GM21576 (cell line): ENCODE results near the gene PDE10A.

Experiments
- ATAC-seq: cut with Tn5 transposase; IDR thresholded peaks from one replicate; pipeline ENCODE4 v1.9.1; 2021; ENCODE audit warnings: mild to moderate bottlenecking, moderate library complexity; ENCODE audit not compliant: unreplicated experiment

The PDE10A gene

DNA sequence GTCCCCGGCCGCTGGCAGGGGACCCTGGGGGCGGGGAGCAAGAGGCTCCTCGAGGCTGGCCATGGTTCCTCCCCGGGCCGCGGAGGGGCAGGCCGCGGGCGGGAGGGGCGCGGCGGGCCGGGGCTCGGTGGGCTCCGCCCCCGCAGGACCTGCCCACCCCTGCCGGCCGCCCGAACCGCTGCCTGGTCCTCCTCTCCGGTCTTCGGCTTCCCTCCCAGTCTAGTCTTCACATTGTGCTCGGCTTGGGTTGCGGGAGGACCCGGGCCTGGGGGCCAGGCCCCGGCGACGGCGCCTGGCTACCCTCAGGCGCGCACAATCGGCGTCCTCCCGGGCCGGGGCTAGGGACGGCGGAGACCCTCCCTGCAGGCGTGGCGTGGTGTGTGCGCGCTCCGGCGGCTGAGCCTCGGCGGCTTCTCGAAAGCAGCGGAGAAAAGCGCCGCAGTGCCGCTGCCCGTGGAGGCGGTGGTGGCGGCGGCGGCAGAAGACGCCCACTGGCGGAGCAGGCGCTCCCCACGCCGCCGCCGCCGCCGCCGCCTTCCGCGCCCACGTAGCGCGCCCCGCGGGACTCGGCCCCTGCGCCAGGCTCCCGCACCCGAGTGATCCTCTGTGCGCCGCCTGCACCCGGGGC is at the start of gene PDE10A:
TSS of gene PDE10A (minus strand) at position 493 of the 628 bp plus-strand sequence. CDS start at position 63, 430 bp downstream.
- ATAC-seq: no peak

DNA sequence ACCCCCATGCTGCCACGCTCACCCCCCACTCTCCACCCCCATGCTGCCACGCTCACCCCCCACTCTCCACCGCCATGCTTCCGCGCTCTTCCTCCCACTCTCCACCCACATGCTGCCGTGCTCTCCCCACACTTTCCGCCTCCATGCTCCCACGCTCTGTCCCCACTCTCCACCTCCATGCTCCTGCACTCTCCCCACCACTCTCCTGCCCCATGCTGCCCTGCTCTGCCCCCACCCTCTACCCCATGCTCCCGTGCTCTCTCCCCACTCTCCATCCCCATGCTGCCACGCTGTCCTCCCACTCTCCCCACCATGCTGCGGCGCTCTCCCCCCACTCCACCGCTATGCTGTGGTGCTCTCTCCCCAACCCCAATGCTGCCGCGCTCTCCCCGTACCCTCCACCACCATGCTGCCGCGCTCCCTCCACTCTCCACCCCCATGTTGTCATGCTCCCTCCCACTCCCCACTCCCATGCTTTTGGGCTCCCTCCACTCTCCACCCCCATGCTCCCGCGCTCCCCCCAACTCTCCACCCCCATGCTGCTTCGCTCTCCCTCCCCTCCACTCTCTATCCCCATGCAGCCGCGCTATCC is 46.0 kb upstream of the PDE10A start:
- no peak for ATAC-seq

DNA sequence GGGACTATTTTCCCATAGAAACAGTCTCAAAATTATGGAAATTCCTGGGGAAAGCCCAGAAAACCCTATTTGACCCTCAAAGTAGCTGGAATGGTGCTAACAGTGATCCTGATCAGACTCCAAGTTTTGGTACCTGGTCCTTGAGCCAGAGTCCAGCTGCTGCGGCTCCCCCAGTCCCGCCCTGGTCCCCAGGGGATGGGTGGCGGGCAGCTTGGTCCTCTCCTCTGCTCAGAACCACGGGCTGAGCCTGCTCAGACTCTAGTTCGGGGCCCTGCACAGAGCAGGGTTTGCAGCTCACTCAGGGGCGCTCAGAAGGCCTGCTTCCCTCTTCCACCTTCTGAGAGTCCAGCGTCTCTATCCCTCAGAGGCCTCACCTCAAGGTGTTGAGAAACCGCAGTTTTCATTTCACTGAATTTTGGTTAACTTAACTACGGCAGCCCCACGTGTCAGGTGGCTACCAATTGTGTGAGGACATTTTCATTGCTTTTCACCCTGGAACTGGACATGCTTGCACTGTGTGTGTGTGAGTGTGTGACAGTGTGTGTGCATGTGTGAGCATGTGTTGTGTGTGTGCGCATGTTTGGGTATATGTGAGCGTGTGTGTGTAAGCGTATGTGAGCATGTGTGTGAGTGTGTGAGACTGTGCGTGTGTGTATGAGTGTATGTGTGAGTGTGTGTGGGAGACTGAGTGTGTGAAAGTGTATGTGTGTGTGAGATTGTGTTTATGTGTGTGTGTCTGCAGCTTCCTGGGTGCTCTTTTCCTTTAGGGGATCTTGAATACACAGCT is 44.2 kb upstream of the PDE10A start:
- no peak for ATAC-seq

DNA sequence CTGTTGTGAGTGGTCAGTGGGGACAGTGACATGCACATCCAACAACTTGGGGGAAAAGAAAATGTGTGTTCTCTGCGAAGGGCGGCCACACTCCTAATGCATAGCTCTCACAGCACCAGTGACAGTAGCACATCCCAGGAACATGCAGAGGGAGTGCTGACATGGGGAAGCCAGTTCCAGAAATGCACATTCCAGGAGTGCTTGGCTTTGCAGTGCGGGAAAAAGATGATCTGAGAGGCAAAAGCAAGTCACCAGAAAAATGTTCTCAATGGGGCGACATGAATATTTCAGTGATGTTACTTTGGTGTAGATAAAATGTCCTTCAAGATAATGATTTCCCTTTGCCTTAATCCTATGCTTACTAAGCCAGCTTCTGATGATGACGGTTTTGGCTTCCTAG is 42.9 kb upstream of the PDE10A start:
- ATAC-seq: no peak

DNA sequence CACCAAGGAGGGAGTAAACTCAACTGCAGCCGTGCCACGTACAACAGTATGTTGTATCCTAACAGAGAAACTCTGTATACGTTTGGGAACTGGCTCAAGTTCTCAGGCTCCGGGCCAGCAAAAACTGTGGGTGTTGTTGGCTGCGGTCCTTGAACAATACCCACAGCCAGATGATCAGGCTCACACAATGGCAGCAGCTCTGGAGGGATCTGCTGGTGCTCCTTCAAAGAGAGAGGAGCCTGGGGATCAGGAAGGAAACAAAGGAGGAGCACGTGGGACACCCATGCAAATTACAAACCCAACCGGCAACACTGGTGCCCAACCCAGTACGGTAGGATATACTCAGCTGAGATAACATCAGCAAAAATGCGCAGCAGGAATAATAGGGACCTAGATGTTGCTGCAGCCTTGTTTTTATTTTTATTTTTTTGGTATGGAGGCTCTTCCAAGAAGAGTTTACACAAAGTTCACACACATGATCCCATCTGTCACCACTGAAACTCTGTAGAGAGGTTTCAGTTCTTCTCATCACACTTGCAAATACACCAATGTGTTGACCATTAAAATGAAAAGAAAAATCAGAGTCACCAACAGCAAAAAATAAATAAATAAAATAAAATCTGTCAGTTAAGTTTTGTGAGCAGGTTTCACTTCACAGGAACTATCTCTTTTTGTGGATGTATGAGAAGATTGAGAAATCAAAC is 41.2 kb upstream of the PDE10A start:
- ATAC-seq: no peak

DNA sequence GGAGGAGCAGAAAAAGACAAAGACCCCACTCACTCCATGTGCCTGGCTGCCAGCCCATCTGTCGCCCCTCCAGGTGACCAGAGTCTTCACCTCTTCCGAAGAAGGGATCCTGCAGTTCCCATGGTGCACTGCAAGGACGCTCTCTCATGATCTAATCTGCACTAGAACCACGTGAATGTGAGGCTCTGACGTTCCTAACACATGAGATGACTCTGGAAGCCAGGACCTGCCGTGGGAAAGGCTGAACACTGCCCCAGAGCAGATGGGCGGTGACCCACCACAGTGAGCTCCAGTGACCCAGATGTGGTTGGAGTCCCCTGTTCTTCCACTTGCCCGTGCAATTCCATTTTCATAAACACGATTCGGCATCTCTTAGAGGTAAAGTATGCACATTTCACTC is 39.6 kb upstream of the PDE10A start:
- ATAC-seq: no peak

DNA sequence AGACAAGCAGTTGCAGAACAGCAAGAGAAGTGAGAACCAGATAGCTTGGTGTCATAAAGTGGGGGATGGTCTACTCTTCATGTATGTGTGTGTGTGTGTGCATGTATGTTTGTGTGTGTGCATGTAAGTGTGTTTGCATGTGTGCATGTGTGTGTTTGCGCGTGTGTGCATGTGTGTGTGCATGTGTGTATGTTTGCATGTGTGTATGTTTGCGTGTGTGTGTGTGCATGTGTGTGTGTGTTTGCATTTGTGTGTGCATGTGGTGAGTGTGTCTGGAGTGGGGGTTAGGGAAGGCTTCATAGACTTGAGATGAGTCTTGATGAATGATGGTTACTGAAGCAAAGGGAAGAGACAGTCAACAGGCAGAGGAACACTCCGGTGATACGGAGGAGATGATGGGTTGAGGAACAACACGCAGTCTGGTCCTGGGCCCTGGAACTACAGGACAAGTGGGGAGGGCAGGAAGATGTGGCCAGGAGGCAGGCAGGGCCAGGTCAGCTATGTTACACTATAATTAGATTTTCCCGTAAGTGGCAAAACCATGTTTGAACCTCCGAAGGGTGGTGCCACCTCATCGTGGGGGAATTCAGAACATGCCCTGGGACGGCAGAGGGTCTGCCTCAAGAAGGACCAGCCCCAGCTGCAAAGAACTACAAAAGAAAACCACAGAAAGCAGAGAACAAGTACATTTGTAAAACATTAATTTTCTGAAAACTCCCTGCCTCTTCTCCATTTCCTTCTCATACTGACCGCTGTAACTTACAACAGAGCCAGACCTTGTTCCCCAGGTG is 38.7 kb upstream of the PDE10A start:
- no peak for ATAC-seq

DNA sequence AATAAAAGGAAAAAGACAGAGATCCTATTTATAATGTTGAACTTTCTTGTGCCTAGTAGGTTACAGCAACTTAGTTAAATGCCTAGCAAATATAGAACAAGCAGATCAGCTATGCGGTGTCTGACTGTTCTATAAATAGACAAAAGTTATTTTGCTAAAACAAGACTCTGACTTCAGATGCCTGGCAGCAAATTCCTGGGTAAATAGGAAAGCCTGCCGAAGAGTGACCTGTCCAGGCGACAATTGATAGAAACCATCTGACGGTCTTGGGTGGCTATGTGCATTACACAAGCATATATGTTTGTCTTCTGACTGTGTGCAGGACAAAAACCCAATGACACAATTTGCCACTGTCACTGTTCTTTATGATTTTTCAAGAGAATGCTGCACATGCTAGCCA is 38.0 kb upstream of the PDE10A start:
- no peak for ATAC-seq

DNA sequence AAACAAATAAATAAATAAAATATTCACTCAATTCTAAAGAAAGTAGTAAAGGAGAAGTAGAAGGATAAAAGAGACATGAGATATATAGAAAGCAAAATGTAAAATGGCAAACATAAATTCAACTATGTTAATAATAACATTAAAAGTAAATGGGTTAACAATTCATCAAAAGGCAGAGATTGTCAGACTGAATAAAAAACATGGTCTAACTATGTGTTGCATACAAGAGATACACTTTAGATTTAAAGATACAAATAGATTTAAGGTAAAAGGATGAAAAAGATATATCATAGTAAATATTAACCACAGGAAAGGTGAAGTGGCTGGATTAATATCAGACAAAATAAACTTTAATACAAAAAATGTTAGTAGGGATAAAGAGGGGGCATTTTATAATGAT is 35.8 kb upstream of the PDE10A start:
- ATAC-seq: no peak

DNA sequence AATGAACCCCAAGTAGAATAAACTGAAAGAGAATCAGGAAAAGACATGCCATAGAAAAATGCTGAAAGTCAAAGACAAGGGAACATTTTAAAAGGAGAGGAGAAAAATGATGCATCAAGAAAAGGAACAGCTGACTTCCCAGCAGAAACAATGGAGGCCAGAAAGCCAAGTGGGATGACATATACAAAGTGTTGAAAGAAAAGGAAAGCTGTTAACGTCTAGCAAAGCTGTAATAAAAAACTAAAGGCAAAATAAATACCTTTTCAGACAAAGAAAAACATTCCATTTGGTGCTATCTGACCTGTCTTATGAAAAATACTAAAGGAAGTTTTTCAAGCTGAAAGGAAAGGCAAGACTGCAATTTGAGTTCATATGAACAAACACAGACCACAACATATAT is 34.1 kb upstream of the PDE10A start:
- no peak for ATAC-seq

DNA sequence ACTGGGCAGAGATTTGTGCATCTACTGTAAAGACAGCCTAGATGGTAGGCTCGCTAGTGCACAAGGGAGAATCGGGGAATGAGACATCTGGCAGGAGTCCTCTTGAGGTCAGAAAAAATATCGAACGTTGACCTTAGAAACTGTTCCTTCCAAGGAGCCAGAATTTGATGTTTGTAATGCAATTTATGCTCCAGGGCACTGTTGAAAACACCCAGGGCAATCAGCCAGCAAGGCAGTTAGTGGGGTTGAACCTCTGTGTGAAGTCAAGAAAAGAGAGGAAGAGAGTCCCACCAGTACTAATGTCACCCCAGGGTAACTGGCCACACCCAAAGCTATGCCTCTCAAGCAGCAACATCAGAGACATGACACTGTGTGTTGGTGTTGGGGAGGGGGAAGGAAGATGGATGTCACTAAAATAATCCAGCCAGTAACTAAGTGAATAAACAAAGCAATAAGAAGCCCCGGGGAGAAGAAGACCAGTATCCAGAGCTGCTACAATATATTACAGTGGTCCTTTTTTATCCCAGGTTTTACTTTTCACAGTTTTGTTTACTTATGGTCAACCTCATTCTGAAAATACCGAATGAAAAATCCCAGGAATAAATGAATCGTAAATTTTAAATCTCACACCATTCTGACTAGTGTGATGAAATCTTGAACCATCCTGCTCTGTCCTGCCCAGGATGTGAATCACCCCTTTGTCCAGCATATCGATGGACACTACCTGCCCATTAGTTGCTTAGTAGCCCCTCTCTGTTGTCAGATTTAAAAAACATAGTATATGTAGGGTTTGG is 32.9 kb upstream of the PDE10A start:
- ATAC-seq: no peak

DNA sequence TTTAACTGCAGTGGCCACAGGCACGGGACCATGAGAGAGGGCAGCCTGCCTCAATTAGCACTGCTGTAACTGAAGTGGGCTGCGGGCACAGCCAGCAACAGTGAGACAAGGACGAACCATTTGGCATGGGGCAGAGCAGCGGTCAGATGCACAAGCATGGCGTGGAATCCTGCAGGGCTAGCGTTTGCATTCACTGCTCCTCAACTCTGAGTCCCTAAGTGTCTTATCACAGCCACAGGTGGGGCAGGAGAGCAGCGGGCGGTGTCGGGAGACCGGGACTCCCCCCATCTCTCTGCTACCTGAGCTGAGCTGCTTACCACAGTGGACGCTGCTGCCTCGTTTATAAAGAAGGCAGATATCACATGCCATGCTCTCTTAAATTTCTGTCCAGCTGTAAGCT is 31.3 kb upstream of the PDE10A start:
- no peak for ATAC-seq

DNA sequence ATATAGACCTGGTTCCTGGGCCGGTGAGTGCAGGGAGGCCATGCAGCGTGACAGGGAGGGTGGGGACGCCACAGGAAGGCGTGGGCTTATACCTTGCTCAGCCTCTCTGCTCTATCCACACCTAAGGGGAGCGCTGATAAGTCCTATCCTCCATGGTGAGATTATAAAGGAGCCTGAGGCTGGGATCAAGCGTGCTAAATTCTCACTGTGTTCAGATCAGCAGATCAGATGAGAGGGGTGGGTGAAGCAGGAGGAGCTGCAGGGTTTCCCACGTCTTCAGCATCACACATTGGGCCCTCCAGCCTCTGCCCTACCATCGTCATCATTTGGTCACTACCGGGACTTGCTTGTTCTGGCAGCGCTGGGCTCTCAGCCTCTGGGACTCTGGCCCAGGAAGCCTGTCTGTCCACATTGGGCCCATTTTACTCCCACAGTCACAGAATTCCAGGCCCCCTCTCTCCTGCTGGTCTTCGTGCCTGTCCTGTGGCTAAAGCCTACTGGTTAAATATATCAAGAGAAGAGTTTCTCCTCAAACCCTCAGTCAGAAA is 29.1 kb upstream of the PDE10A start:
- no peak for ATAC-seq

DNA sequence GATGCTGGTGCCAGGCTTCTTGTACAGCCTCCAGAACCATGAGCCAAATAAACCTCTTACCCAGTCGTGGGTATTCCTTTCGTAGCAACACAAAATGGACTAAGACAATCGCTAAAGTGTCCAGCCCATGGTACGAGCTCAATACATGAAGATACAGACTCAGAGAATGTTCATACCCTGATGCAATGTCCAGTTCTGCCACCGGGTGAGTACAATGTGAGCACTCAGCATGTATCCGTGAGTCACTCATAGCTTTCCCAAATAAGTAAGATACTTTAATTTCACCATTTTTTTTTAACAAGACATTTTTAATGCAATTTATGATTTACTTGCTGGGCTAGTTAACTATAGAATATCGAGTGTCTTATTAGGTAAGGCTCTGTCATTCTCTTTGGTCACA is 26.7 kb upstream of the PDE10A start:
- no peak for ATAC-seq

DNA sequence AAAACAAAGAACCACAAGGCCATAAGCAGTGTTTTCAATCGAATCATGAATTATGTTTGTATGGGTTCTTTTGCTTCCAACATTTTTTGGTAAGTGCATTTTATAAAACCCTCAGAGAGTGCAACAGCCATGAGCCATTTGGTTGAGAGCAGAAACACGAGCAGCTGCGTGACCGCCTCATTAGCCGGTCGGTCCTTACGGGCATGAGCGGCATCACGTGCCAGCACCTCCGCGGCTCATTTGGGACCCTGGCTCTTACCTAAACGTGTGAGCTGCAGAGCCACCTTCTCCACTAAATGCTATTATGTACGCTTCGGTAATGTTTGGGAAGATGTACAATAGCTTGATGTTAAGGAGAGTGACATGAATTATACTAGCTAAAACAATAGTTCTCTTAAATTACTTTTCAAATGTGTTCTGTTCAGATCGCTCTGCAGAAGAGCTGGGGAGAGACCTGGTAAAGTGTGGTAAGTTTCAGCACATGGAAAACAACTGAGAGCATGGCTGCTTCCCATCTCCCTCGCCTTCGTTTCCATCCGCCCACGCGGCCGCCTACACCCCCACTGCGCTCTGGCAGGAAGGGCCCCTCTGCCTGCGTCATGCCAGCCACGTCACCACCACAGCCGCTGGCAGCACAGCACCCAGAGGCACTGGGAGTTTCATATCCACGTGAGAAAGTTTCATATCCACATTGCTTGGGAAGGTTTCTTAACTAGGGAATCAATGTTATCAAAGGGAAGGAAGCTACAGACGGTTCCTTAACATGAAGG is 23.7 kb upstream of the PDE10A start:
- no peak for ATAC-seq

DNA sequence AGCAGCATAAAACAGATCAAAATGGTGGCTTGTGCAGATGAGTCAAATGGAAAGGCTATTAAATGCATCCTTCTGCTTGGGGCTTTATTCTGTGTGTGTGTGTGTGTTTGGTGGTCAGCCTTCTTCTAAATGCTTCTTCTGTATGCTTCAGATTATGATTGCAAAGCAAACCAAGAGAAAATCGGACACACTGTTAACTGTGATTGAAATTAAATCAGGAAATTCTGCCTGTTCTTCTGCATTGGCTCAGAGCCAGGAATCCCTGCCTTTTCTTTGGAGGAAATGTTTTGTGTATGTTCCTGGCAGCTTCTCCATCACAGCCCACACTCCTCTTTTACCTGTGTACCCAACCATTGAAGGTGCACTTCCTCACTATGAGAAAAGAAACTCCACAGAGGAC is 22.3 kb upstream of the PDE10A start:
- no peak for ATAC-seq

DNA sequence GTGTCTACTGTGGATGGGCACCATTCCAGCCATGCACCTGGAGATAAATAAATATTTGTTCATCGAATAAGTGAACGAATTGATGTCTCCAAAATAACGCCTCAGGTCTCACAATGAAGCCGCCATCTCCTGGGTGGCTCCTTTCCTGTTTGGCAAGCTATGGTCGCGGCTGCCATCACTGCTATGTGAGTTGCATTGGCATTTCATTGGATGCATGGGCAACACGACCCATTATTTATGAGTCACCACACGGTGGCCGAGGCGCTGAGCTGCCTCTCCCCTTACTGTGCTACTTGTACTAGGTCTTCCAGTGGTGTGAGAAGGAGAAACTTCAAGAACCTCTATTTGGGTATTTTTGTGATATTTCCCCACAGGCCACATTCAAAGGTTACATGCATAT is 21.3 kb upstream of the PDE10A start:
- ATAC-seq: no peak

DNA sequence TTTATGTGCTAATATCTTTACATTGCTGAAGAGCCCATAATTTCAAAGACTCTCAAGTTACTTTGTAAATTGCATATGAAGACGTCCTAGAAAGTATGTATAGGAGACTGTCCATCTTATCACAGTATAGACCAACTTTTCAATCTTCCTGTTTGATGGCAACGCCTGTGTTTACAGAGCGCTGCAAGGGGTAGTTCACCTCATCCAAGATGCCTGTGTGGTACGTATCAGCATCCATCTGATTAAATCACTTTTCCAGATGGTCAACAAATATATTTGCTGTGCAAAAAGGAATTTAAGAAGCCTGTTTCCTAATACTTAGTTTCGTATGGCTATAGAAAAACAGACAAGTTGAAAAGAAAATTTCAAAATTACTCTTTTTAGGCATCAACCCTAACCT is 17.9 kb upstream of the PDE10A start:
- ATAC-seq: no peak

DNA sequence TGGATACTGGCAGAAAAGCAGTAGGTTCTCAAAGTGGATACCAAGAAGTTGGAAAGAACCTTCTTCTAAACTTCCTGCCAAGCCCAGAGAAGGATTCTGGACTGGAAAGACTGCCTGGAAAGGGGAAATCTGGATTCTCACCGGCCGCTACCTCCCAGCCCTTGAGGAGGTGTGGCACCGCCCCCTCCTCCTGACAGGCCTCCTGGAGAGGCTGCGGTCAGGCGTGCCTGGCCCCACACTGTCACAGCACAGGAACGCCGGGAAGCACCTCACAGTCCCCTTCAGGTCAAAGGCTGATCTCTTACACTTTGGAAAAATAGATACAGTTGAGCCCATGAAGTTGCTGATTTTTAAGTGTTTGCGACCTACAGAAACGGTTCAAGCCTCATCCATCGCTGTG is 16.3 kb upstream of the PDE10A start:
- ATAC-seq: no peak
